ENCODE results near the gene TRIM4.
"Not testable (repeated sequence)": the region's sequence is repeated elsewhere in the genome, so short reads cannot be mapped to it uniquely, and the experiment has no call there.

The TRIM4 gene

GRCh38 chr7:99920149-99920548 is 819 bp upstream of the TRIM4 start:
- DNase-seq (ENCODE audit: extremely low read depth in 1 of 2, low read depth in 1 of 2): no peak

- no peak for DNase-seq (ENCODE audit: extremely low read depth in 1 of 2, low read depth in 1 of 2)
Measured at GRCh38 chr7:99919814-99920112, 433 bp upstream of the TRIM4 start.

- DNase-seq (ENCODE audit: extremely low read depth in 1 of 2, low read depth in 1 of 2): no peak
Measured at GRCh38 chr7:99910976-99911375, 8.4 kb downstream of the TRIM4 start.

- DNase-seq (ENCODE audit: extremely low read depth in 1 of 2, low read depth in 1 of 2): no peak
Measured at GRCh38 chr7:99901581-99901980, 17.7 kb downstream of the TRIM4 start.

- DNase-seq (ENCODE audit: extremely low read depth in 1 of 2, low read depth in 1 of 2): no peak
Measured at GRCh38 chr7:99899830-99900519, 19.4 kb downstream of the TRIM4 start.

GRCh38 chr7:99898836-99899235 is 20.5 kb downstream of the TRIM4 start:
- DNase-seq (ENCODE audit: extremely low read depth in 1 of 2, low read depth in 1 of 2): no peak

- DNase-seq (ENCODE audit: extremely low read depth in 1 of 2, low read depth in 1 of 2): no peak
Measured at GRCh38 chr7:99898023-99898357, 21.3 kb downstream of the TRIM4 start.

GRCh38 chr7:99897322-99898022 is 21.9 kb downstream of the TRIM4 start:
- DNase-seq (ENCODE audit: extremely low read depth in 1 of 2, low read depth in 1 of 2): no peak

GRCh38 chr7:99894738-99895137 is 24.6 kb downstream of the TRIM4 start:
- DNase-seq (ENCODE audit: extremely low read depth in 1 of 2, low read depth in 1 of 2): no peak

- no peak for DNase-seq (ENCODE audit: extremely low read depth in 1 of 2, low read depth in 1 of 2)
Measured at GRCh38 chr7:99893280-99893679, 26.1 kb downstream of the TRIM4 start.

GRCh38 chr7:99890348-99890747 is 29.0 kb downstream of the TRIM4 start:
- DNase-seq (ENCODE audit: extremely low read depth in 1 of 2, low read depth in 1 of 2): not testable (repeated sequence)

- not testable (repeated sequence) for DNase-seq (ENCODE audit: extremely low read depth in 1 of 2, low read depth in 1 of 2)
Measured at GRCh38 chr7:99888366-99888765, 31.0 kb downstream of the TRIM4 start.

GRCh38 chr7:99881370-99881769 is 38.0 kb downstream of the TRIM4 start:
- DNase-seq (ENCODE audit: extremely low read depth in 1 of 2, low read depth in 1 of 2): no peak

GRCh38 chr7:99876933-99877332 is 42.4 kb downstream of the TRIM4 start, which contains the start of gene OR2AE1:
TSS of gene OR2AE1 (minus strand) at chr7:99877033. CDS start at chr7:99877033, 0 bp downstream.
- DNase-seq (ENCODE audit: extremely low read depth in 1 of 2, low read depth in 1 of 2): no peak

GRCh38 chr7:99876491-99876890 is 42.8 kb downstream of the TRIM4 start:
- DNase-seq (ENCODE audit: extremely low read depth in 1 of 2, low read depth in 1 of 2): no peak

GRCh38 chr7:99868246-99868645 is 51.1 kb downstream of the TRIM4 start:
- no peak for DNase-seq (ENCODE audit: extremely low read depth in 1 of 2, low read depth in 1 of 2)

- DNase-seq (ENCODE audit: extremely low read depth in 1 of 2, low read depth in 1 of 2): not testable (repeated sequence)
Measured at GRCh38 chr7:99867477-99867876, 51.9 kb downstream of the TRIM4 start.

GRCh38 chr7:99863847-99864440 is 55.4 kb downstream of the TRIM4 start:
- no peak for DNase-seq (ENCODE audit: extremely low read depth in 1 of 2, low read depth in 1 of 2)

- no peak for DNase-seq (ENCODE audit: extremely low read depth in 1 of 2, low read depth in 1 of 2)
Measured at GRCh38 chr7:99860281-99861127, 58.8 kb downstream of the TRIM4 start.

GRCh38 chr7:99855236-99855635 is 64.1 kb downstream of the TRIM4 start:
- DNase-seq (ENCODE audit: extremely low read depth in 1 of 2, low read depth in 1 of 2): no peak

GRCh38 chr7:99848420-99849216 is 70.7 kb downstream of the TRIM4 start:
- no peak for DNase-seq (ENCODE audit: extremely low read depth in 1 of 2, low read depth in 1 of 2)

All from activated CD8-positive, alpha-beta memory T cell treated with anti-CD3 and anti-CD28 coated beads for 1 hour (primary cell).